Measurements from ENCODE around the gene APOA1. TPM values are rescaled to one million over a fixed set of nuclear protein-coding genes. Genes with fewer than 3 reads are reported as not detected.

The APOA1 gene
- total RNA-seq, 4 donors from 2014 or later: 0.50 to 1.4 TPM; not detected in 2

GRCh38 chr11:116821050-116821918, 16.1 kb downstream of the APOA1 start:
- TF ChIP-seq CTCF (IDR thresholded peaks at IDR 0.05): no peak
- TF ChIP-seq EP300 (IDR thresholded peaks at IDR 0.05): no peak
- no peak for TF ChIP-seq POLR2AphosphoS5 (IDR thresholded peaks at IDR 0.05)
- no peak for TF ChIP-seq POLR2A (IDR thresholded peaks at IDR 0.05; ENCODE audit: low read depth)
- Histone ChIP-seq H3K36me3 (no peaks in the 10 kb centered on the region), H3K27me3 (no peaks in the 10 kb centered on the region), H3K4me3 (no peak overlapping the region), H3K4me1 (no peaks in the 10 kb centered on the region), H3K27ac (replicated peaks in 1 of 4) (no peak overlapping the region), H3K9me3 (no peaks in the 10 kb centered on the region)
- intact Hi-C loops (cut with DNase I): no loop called here
- WGBS: 91% methylated on average over 24 of the region's 51 CpGs
- no peak for DNase-seq (ENCODE audit: extremely low spot score)

GRCh38 chr11:116819049-116819448, 18.4 kb downstream of the APOA1 start:
- intact Hi-C loops (cut with DNase I): no loop called here
- DNase-seq (ENCODE audit: extremely low spot score): no peak
- WGBS: 89% methylated on average over 9 of the region's 9 CpGs

GRCh38 chr11:116814502-116814901, 22.9 kb downstream of the APOA1 start:
- Histone ChIP-seq H3K36me3 (no peaks in the 10 kb centered on the region), H3K27ac (replicated peaks in 1 of 4) (no peak overlapping the region), H3K4me1 (no peaks in the 10 kb centered on the region), H3K9me3 (no peaks in the 10 kb centered on the region), H3K4me3 (no peak overlapping the region), H3K27me3 (no peaks in the 10 kb centered on the region)
- no peak for DNase-seq (ENCODE audit: extremely low spot score)
- WGBS: 75% methylated on average over 6 of the region's 6 CpGs
- intact Hi-C loops (cut with DNase I): no loop called here
- TF ChIP-seq POLR2AphosphoS5 (IDR thresholded peaks at IDR 0.05): no peak
- no peak for TF ChIP-seq CTCF (IDR thresholded peaks at IDR 0.05)

More at GRCh38 chr11:116819049-116819448, 18.4 kb downstream of the APOA1 start:
- TF ChIP-seq EP300 (IDR thresholded peaks at IDR 0.05): no peak
- no peak for TF ChIP-seq CTCF (IDR thresholded peaks at IDR 0.05)
- no peak for TF ChIP-seq POLR2AphosphoS5 (IDR thresholded peaks at IDR 0.05)
- TF ChIP-seq POLR2A (IDR thresholded peaks at IDR 0.05; ENCODE audit: low read depth): no peak
- Histone ChIP-seq H3K9me3 (no peaks in the 10 kb centered on the region), H3K27me3 (no peaks in the 10 kb centered on the region), H3K36me3 (no peaks in the 10 kb centered on the region), H3K4me3 (no peak overlapping the region), H3K27ac (replicated peaks in 1 of 4) (no peak overlapping the region), H3K4me1 (no peaks in the 10 kb centered on the region)

GRCh38 chr11:116813781-116814471, 23.5 kb downstream of the APOA1 start:
- Histone ChIP-seq H3K9me3 (no peaks in the 10 kb centered on the region), H3K4me3 (no peak overlapping the region), H3K27me3 (no peaks in the 10 kb centered on the region), H3K4me1 (no peaks in the 10 kb centered on the region), H3K36me3 (no peaks in the 10 kb centered on the region), H3K27ac (replicated peaks in 1 of 4) (no peak overlapping the region)
- intact Hi-C loops (cut with DNase I): no loop called here
- WGBS: 92% methylated on average over 4 of the region's 5 CpGs
- DNase-seq (ENCODE audit: extremely low spot score): no peak
- TF ChIP-seq POLR2AphosphoS5 (IDR thresholded peaks at IDR 0.05): no peak
- TF ChIP-seq POLR2A (IDR thresholded peaks at IDR 0.05; ENCODE audit: low read depth): no peak
- no peak for TF ChIP-seq CTCF (IDR thresholded peaks at IDR 0.05)
- no peak for TF ChIP-seq EP300 (IDR thresholded peaks at IDR 0.05)

All from esophagus muscularis mucosa (tissue), 4 donors.